HG03378 (cell line): ENCODE data around the gene CARD11.

Experiments used
- ATAC-seq: cut with Tn5 transposase; IDR thresholded peaks from one replicate; pipeline ENCODE4 v1.9.1; 2021; ENCODE audit warnings: mild to moderate bottlenecking, moderate library complexity; ENCODE audit not compliant: unreplicated experiment

The CARD11 gene

DNA sequence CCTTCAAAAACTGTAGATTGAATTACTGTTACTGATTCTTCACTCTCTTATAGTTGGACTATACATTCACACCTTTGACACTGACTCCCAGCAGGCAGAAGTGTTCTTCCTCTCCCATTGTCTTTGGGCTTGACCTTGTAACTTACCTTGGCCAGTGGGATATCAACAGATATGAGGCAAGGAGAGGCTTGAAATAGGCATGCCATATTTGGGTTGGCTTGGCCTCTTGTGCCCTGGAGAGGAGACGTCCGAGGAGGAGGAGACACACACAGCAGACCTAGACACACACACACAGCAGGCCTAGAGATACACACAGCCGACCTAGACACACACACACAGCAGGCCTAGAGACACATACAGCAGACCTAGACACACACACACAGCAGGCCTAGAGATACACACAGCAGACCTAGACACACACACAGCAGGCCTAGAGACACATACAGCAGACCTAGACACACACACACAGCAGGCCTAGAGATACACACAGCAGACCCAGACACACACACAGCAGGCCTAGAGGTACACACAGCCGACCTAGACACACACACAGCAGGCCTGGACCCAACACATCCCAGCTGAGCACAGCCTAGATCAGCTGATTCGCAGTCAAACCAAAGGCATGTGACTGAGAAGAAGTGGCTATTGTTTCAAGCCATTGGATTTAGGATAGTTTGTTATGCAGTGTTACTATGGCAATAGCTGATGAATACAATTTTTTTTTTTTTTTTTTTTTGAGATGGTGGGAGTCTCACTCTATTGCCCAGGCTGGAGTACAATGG, 187.1 kb downstream of the CARD11 start:
- no peak for ATAC-seq
